ENCODE data around the gene TMEM129. TPM values are rescaled to one million over a fixed set of nuclear protein-coding genes. Genes with fewer than 3 reads are reported as not detected.

Gene TMEM129
- total RNA-seq, 1 donor from 2014 or later = 14.1 TPM

GRCh38 chr4:1727117-1728031, 6.3 kb upstream of the TMEM129 start:
- H3K36me3 ChIP-seq = peaks cover 5% of the 10 kb centered on the region
- no peaks in the 10 kb centered on the region for H3K27me3 ChIP-seq
- no peak for DNase-seq (ENCODE audit: low spot score)
- H3K27ac ChIP-seq = no peak overlapping the region
- H3K4me3 ChIP-seq = no peak overlapping the region
- Mint-ChIP-seq H3K27ac (peak overlapping the region; percentile 46), H3K4me3 (no peak overlapping the region), H3K27me3 (ENCODE audit: insufficient read depth, low read depth) (peaks cover 2% of the 10 kb centered on the region), H3K9me3 (no peaks in the 10 kb centered on the region), H3K36me3 (peaks cover 27% of the 10 kb centered on the region), H3K4me1 (peaks cover 24% of the 10 kb centered on the region)
- H3K4me2 ChIP-seq = no peak overlapping the region
- peaks cover 79% of the 10 kb centered on the region for H3K79me2 ChIP-seq (ENCODE audit: low read depth)
- H3K4me1 ChIP-seq = peaks cover 9% of the 10 kb centered on the region
- peaks cover 66% of the 10 kb centered on the region for H3F3A ChIP-seq (ENCODE audit: low read depth)
- no peaks in the 10 kb centered on the region for H3K9me3 ChIP-seq (ENCODE audit: low read depth)
- H4K20me1 ChIP-seq (ENCODE audit: low read depth) = peaks cover 85% of the 10 kb centered on the region
- TF ChIP-seq EZH2 (IDR thresholded peaks at IDR 0.05) (no peak), EZH2phosphoT487 (IDR thresholded peaks at IDR 0.05) (no peak)
- TF ChIP-seq, protein P1, sequence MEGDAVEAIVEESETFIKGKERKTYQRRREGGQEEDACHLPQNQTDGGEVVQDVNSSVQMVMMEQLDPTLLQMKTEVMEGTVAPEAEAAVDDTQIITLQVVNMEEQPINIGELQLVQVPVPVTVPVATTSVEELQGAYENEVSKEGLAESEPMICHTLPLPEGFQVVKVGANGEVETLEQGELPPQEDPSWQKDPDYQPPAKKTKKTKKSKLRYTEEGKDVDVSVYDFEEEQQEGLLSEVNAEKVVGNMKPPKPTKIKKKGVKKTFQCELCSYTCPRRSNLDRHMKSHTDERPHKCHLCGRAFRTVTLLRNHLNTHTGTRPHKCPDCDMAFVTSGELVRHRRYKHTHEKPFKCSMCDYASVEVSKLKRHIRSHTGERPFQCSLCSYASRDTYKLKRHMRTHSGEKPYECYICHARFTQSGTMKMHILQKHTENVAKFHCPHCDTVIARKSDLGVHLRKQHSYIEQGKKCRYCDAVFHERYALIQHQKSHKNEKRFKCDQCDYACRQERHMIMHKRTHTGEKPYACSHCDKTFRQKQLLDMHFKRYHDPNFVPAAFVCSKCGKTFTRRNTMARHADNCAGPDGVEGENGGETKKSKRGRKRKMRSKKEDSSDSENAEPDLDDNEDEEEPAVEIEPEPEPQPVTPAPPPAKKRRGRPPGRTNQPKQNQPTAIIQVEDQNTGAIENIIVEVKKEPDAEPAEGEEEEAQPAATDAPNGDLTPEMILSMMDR (IDR thresholded peaks at IDR 0.05) = no peak
- H3K9ac ChIP-seq = no peak overlapping the region
- H2AFZ ChIP-seq (replicated peaks) = no peak overlapping the region

DNA sequence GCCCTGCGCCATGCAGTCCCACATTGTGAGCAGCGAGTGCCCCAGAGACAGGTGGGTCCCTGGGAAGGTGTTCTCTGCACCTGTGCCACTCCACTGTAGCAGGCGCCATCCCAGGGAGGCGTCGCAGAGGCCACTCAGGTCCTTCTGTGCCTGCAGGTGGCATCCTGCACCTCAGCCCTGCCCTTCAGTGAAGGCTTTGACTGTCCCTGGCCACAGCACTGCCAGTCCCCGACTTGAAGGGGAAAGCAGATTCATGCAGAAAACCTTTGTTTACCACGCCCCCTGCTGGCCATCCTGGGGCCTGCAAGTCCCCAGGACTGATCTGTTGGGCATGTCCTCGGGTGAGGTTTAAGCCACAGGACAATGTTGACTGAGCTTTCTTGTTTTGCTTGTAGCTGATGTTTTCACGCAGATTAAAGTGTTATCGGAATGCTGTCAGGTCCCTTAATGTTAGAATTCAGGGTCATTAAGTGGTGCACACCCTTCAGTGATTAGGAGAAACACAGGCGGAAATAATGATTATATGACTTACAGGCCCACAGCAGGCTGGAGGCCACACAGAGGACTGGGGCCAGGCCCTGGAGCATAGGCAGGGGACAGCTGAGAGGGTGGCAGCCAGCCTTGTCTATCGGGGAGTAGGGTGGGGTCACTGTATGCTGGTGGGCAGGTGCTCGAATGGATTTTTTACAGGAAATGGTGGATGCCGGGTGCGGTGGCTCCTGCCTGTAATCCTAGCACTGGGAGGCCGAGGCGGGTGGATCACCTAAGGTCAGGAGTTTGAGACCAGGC, 5.2 kb upstream of the TMEM129 start:
- DNase-seq (ENCODE audit: low spot score) = peak; percentile 91
- Histone ChIP-seq H3K27me3 (no peaks in the 10 kb centered on the region), H3K36me3 (peaks cover 4% of the 10 kb centered on the region), H3K4me3 (no peak overlapping the region), H3K79me2 (ENCODE audit: low read depth) (peaks cover 83% of the 10 kb centered on the region), H3K9me3 (ENCODE audit: low read depth) (no peaks in the 10 kb centered on the region), H2AFZ (replicated peaks) (no peak overlapping the region), H3K27ac (no peak overlapping the region), H3F3A (ENCODE audit: low read depth) (peaks cover 66% of the 10 kb centered on the region), H4K20me1 (ENCODE audit: low read depth) (peaks cover 91% of the 10 kb centered on the region), H3K9ac (no peak overlapping the region), H3K4me1 (peaks cover 10% of the 10 kb centered on the region), H3K4me2 (no peak overlapping the region)
- H3K4me1 Mint-ChIP-seq = peaks cover 30% of the 10 kb centered on the region
- H3K27ac Mint-ChIP-seq = no peak overlapping the region
- TF ChIP-seq EZH2phosphoT487 (IDR thresholded peaks at IDR 0.05) (no peak), EZH2 (IDR thresholded peaks at IDR 0.05) (no peak)
- TF ChIP-seq, protein P1 (IDR thresholded peaks at IDR 0.05) = peak; percentile 98
- peaks cover 2% of the 10 kb centered on the region for H3K27me3 Mint-ChIP-seq (ENCODE audit: insufficient read depth, low read depth)
- H3K36me3 Mint-ChIP-seq = peaks cover 25% of the 10 kb centered on the region
- H3K4me3 Mint-ChIP-seq = peak overlapping the region; percentile 28
- no peaks in the 10 kb centered on the region for H3K9me3 Mint-ChIP-seq

DNA sequence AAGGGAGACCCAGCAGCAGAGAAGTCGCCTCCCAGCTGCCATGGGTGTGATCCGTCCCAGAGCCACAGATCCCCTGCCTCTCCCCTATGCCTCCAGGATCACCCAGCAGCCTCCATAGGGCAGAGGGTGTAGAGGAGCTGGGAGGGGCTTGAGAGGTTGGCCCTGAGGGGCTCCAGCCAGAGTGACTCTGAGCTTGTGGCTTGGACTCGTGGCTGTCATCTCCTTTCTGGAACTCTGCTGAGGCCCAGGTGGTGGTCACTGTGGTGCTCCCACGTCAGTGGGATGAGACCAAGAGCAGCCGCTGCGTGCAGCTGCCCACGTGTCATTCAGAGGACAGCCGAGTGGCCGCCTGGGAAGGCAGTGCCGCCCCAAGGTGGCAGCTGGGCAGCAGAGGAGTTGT, 4.4 kb upstream of the TMEM129 start:
- H3K36me3 ChIP-seq = no peaks in the 10 kb centered on the region
- Mint-ChIP-seq H3K9me3 (no peaks in the 10 kb centered on the region), H3K4me3 (peak overlapping the region; percentile 52), H3K27me3 (ENCODE audit: insufficient read depth, low read depth) (peaks cover 2% of the 10 kb centered on the region), H3K36me3 (peaks cover 20% of the 10 kb centered on the region), H3K27ac (no peak overlapping the region), H3K4me1 (peaks cover 30% of the 10 kb centered on the region)
- no peak overlapping the region for H3K4me3 ChIP-seq
- no peak overlapping the region for H3K4me2 ChIP-seq
- H3K27me3 ChIP-seq = no peaks in the 10 kb centered on the region
- H3K9me3 ChIP-seq (ENCODE audit: low read depth) = no peaks in the 10 kb centered on the region
- DNase-seq (ENCODE audit: low spot score) = no peak
- H3F3A ChIP-seq (ENCODE audit: low read depth) = peaks cover 71% of the 10 kb centered on the region
- no peak overlapping the region for H3K27ac ChIP-seq
- peaks cover 10% of the 10 kb centered on the region for H3K4me1 ChIP-seq
- TF ChIP-seq EZH2phosphoT487 (IDR thresholded peaks at IDR 0.05) = no peak
- TF ChIP-seq, protein P1 (IDR thresholded peaks at IDR 0.05) = no peak
- H3K79me2 ChIP-seq (ENCODE audit: low read depth) = peaks cover 76% of the 10 kb centered on the region
- peaks cover 83% of the 10 kb centered on the region for H4K20me1 ChIP-seq (ENCODE audit: low read depth)
- no peak overlapping the region for H3K9ac ChIP-seq
- H2AFZ ChIP-seq (replicated peaks) = no peak overlapping the region

All from neural progenitor cell (in vitro differentiated cells).